ENCODE results near the gene MORC2.

GRCh38 chr22:30928401-30928800 is 40.2 kb downstream of the MORC2 start:
- no peak for TF ChIP-seq CTCF (CRISPR knock-in tag; IDR thresholded peaks at IDR 0.05)
- no peak for TF ChIP-seq EZH2 (conservative IDR thresholded peaks at IDR 0.05; ENCODE audit: low read depth, low read length)
- no peak for TF ChIP-seq ZNF180 (CRISPR knock-in tag; IDR thresholded peaks at IDR 0.05; ENCODE audit: borderline replicate concordance, low read depth)
- TF ChIP-seq ASH2L (IDR thresholded peaks at IDR 0.05; ENCODE audit: insufficient read length, low read depth, low read length) = no peak
- no peak for TF ChIP-seq JUND (CRISPR knock-in tag; IDR thresholded peaks at IDR 0.05)
- no peak for TF ChIP-seq MED1 (CRISPR knock-in tag; IDR thresholded peaks at IDR 0.05)
- no peak for TF ChIP-seq REST (IDR thresholded peaks at IDR 0.05; ENCODE audit: borderline replicate concordance in 1 of 2, low read depth in 1 of 2, low read length in 2 of 2)
- no peak for TF ChIP-seq GTF3A (CRISPR knock-in tag; conservative IDR thresholded peaks at IDR 0.05)
- TF ChIP-seq RBM22 (optimal IDR thresholded peaks at IDR 0.05; ENCODE audit: low read length) = no peak
- TF ChIP-seq DNMT3B (CRISPR knock-in tag; conservative IDR thresholded peaks at IDR 0.05) = no peak
- no peak for TF ChIP-seq ZC3H4 (CRISPR knock-in tag; IDR thresholded peaks at IDR 0.05; ENCODE audit: borderline replicate concordance)

All from HepG2 (cell line).